ENCODE data around the gene CLCN5. TPM values are rescaled to one million over a fixed set of nuclear protein-coding genes. Genes with fewer than 3 reads are reported as not detected.
A peak's percentile ranks its signal among the peaks of the same experiment; 100 is the strongest.

CLCN5 gene
- total RNA-seq, 4 donors from 2014 or later: 2.7 to 4.4 (median 3.6) TPM

- Histone ChIP-seq H3K36me3 (no peaks in the 10 kb centered on the region), H3K27ac (replicated peaks in 1 of 4) (no peak overlapping the region), H3K9me3 (no peaks in the 10 kb centered on the region), H3K27me3 (no peaks in the 10 kb centered on the region), H3K4me3 (no peak overlapping the region), H3K4me1 (peaks cover 5 to 9% (median 7%) of the 10 kb centered on the region in 4 donors)
- intact Hi-C loops (cut with DNase I): loop anchor here (2.0 to 10.0 kb wide), 3 partner anchors 169 to 667 kb away; partner anchors contain the start of gene CCNB3
- DNase-seq (ENCODE audit: extremely low spot score): no peak
- TF ChIP-seq POLR2AphosphoS5 (IDR thresholded peaks at IDR 0.05): no peak
- peak; percentile 76 to 90 (median 77) for TF ChIP-seq CTCF (IDR thresholded peaks at IDR 0.05)
- 25% methylated on average over 8 of the region's 8 CpGs for WGBS
Observed at GRCh38 chrX:49915361-49916222, 6.8 kb upstream of the CLCN5 start.

- Histone ChIP-seq H3K27ac (replicated peaks in 1 of 4) (peak overlapping the region in 1 of 4 donors; percentile 25), H3K27me3 (no peaks in the 10 kb centered on the region), H3K4me1 (peaks cover 7 to 19% (median 11%) of the 10 kb centered on the region in 4 donors), H3K36me3 (no peaks in the 10 kb centered on the region), H3K9me3 (peaks cover 0 to 4% (median 0%) of the 10 kb centered on the region in 4 donors), H3K4me3 (no peak overlapping the region)
- 21% methylated on average over 8 of the region's 8 CpGs for WGBS
- DNase-seq (ENCODE audit: extremely low spot score): no peak
- intact Hi-C loops (cut with DNase I): loop anchor here (5.0 to 10.0 kb wide), 2 partner anchors 165 to 663 kb away; no protein-coding TSS in a partner anchor
- TF ChIP-seq EP300 (IDR thresholded peaks at IDR 0.05) (no peak), POLR2A (IDR thresholded peaks at IDR 0.05; ENCODE audit: low read depth) (no peak), POLR2AphosphoS5 (IDR thresholded peaks at IDR 0.05) (no peak), CTCF (IDR thresholded peaks at IDR 0.05) (peak; percentile 63 to 79 (median 67))
Observed at GRCh38 chrX:49919617-49920016, 2.8 kb upstream of the CLCN5 start.

GRCh38 chrX:49921109-49921508 is 1.3 kb upstream of the CLCN5 start:
- Histone ChIP-seq H3K4me1 (peaks cover 7 to 19% (median 11%) of the 10 kb centered on the region in 4 donors), H3K27me3 (no peaks in the 10 kb centered on the region), H3K27ac (replicated peaks in 1 of 4) (no peak overlapping the region), H3K36me3 (no peaks in the 10 kb centered on the region), H3K9me3 (peaks cover 0 to 4% (median 0%) of the 10 kb centered on the region in 4 donors), H3K4me3 (no peak overlapping the region)
- 74% methylated on average over 2 of the region's 2 CpGs for WGBS
- intact Hi-C loops (cut with DNase I): no loop called here
- DNase-seq (ENCODE audit: extremely low spot score): no peak
- no peak for TF ChIP-seq CTCF (IDR thresholded peaks at IDR 0.05)
- TF ChIP-seq POLR2A (IDR thresholded peaks at IDR 0.05; ENCODE audit: low read depth): no peak
- no peak for TF ChIP-seq POLR2AphosphoS5 (IDR thresholded peaks at IDR 0.05)
- TF ChIP-seq EP300 (IDR thresholded peaks at IDR 0.05): no peak

GRCh38 chrX:49925176-49925575 is 2.8 kb downstream of the CLCN5 start:
- 43% methylated on average over 2 of the region's 2 CpGs for WGBS
- TF ChIP-seq POLR2A (IDR thresholded peaks at IDR 0.05; ENCODE audit: low read depth) (no peak), CTCF (IDR thresholded peaks at IDR 0.05) (no peak), POLR2AphosphoS5 (IDR thresholded peaks at IDR 0.05) (no peak), EP300 (IDR thresholded peaks at IDR 0.05) (no peak)
- intact Hi-C loops (cut with DNase I): no loop called here
- Histone ChIP-seq H3K4me1 (peaks cover under 1 to 10% (median 5%) of the 10 kb centered on the region in 4 donors), H3K27me3 (no peaks in the 10 kb centered on the region), H3K36me3 (no peaks in the 10 kb centered on the region), H3K27ac (replicated peaks in 1 of 4) (no peak overlapping the region), H3K9me3 (peaks cover 0 to 4% (median 0%) of the 10 kb centered on the region in 4 donors), H3K4me3 (no peak overlapping the region)
- DNase-seq (ENCODE audit: extremely low spot score): no peak

Data from esophagus muscularis mucosa (tissue), 4 donors.